ENCODE data around the gene GJB2.

DNA sequence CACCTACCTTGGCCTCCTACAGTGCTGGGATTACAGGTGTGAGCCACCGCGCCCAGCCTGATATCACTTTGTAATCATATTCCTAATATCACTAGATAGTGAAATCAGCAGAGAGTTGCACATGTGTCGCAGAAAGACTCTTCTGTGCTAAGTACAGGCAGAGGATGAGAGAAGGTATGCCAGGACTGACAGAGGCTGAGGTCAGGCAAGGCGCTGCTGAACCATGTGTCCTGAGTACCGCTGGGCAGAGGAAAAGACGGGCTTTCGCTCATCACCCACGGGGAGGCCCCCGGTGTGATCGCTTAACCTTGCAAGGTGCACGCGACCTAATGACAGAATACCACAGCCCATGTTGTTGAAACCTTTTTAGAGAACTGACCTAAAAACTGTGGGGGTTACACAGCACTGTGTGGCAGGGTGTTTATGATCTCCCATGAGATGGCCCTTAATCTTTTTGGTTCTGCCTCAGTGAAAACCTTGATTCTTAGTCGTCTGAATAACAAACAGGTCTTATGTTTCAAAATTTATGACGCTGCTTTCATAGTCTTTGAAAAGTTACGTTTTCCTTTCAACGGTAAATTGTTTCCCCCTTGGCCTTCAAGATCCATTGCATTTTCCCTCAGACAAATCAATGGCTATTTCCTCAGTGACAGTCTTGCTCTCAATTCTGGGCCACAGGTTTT is 44.1 kb downstream of the GJB2 start:
- no peak for TF ChIP-seq EZH2 (IDR thresholded peaks at IDR 0.05; ENCODE audit: insufficient read depth, low read length)
- TF ChIP-seq, protein P1, sequence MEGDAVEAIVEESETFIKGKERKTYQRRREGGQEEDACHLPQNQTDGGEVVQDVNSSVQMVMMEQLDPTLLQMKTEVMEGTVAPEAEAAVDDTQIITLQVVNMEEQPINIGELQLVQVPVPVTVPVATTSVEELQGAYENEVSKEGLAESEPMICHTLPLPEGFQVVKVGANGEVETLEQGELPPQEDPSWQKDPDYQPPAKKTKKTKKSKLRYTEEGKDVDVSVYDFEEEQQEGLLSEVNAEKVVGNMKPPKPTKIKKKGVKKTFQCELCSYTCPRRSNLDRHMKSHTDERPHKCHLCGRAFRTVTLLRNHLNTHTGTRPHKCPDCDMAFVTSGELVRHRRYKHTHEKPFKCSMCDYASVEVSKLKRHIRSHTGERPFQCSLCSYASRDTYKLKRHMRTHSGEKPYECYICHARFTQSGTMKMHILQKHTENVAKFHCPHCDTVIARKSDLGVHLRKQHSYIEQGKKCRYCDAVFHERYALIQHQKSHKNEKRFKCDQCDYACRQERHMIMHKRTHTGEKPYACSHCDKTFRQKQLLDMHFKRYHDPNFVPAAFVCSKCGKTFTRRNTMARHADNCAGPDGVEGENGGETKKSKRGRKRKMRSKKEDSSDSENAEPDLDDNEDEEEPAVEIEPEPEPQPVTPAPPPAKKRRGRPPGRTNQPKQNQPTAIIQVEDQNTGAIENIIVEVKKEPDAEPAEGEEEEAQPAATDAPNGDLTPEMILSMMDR (IDR thresholded peaks at IDR 0.05; ENCODE audit: insufficient read depth, low read depth, low read length): no peak
